K562 (cell line): ENCODE results near the gene CARD9.

Experiments used
- SREBF2 ChIP-seq: sonication (generic); formaldehyde crosslinking; IDR thresholded peaks from 2 replicates; pipeline ENCODE4 v1.4.0; 2020; ENCODE audit warnings: mild to moderate bottlenecking, missing genetic modification reagents
- TAL1 ChIP-seq: fragments of 450-650 bp; IDR thresholded peaks from 2 replicates; pipeline ENCODE4 v1.6.1; 2016; ENCODE audit warnings: mild to moderate bottlenecking
- TBL1XR1 ChIP-seq, 2 experiments: IDR thresholded peaks; 2 replicates each; pipeline ENCODE4 v1.6.1; 2012; ENCODE audit warnings: improper control_type of control experiment in 2 of 2, low read length in 2 of 2, mild to moderate bottlenecking in 1 of 2
- TFAM ChIP-seq: fragments of 250-450 bp; sonication (Bioruptor Pico); conservative IDR thresholded peaks from 2 replicates; pipeline ENCODE4 v1.5.0; 2021; ENCODE audit warnings: mild to moderate bottlenecking, moderate library complexity
- ZNF41 ChIP-seq: fragments of 250-450 bp; sonication (Bioruptor Pico); conservative IDR thresholded peaks from 2 replicates; pipeline ENCODE4 v1.4.0; 2020; ENCODE audit warnings: mild to moderate bottlenecking
- TF ChIP-seq, protein P1 (sequence below): fragments of 450-650 bp; formaldehyde crosslinking; IDR thresholded peaks from 2 replicates; pipeline ENCODE4 v1.4.0; 2020; ENCODE audit warnings: mild to moderate bottlenecking, moderate library complexity
- TF ChIP-seq, protein P2 (sequence below): fragments of 450-650 bp; IDR thresholded peaks from 2 replicates; pipeline ENCODE4 v1.6.1; 2016; ENCODE audit warnings: mild to moderate bottlenecking, moderate library complexity
- TF ChIP-seq, protein P3 (sequence below): sonication (generic); formaldehyde crosslinking; IDR thresholded peaks from 2 replicates; pipeline ENCODE4 v1.8.1; 2022; ENCODE audit warnings: missing genetic modification reagents
- TF ChIP-seq, protein P4 (sequence below), 2 experiments: IDR thresholded peaks in 1 of 2; conservative IDR thresholded peaks in 1 of 2; 2 replicates each; pipeline ENCODE4 v1.6.1; 2016; ENCODE audit warnings: low read depth in 2 of 2, mild to moderate bottlenecking in 1 of 2, missing compliant biosample characterization in 1 of 2, missing genetic modification characterization in 1 of 2, moderate library complexity in 1 of 2

DNA sequence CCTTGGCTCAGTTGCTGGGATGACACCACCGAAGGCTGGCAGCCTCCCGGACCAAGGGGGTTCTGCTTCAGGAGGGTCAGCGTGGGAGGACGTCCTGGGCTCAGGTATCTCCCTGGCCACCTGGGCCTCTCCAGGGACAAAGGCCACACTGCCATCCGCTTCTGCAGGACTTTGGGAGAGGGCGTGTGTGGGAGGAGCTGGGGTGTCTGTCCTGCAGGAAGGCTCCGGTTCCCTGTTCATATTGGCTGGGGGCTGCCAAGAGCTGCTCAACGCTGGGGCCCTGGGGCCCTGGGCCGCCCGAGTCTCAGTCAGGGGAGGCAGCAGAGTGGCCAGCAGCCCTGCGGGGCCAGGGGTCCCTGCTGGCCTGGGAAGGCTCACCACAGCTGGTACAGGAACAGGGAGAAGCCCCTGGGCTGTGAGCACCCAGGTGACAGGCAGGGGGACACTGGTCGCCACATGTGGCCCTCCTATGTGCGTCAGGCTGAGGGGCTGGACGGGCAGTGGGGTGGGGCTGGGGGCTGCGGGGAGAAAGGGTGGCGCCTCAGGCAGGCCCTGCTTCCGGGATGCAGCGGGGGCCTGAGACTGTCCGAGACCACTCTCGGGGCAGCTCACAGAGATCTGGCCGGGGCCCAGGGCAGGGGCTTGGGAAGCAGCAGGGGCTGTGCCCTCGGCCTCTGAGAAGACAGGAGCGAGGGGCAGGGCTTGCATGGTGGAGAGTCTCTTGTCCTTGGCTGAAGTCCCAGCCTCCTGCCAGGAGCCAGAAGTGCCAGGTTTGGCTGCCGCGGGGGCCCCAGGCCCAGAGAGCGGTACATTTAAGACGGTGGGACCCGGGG lies 4.9 kb upstream of the CARD9 start:
- TF ChIP-seq TBL1XR1 (IDR thresholded peaks at IDR 0.05; ENCODE audit: low read length in 2 of 2) (no peak), TFAM (CRISPR knock-in tag) (no peak), TAL1 (no peak), ZNF41 (no peak), SREBF2 (CRISPR knock-in tag) (no peak)
- TF ChIP-seq, protein P1, sequence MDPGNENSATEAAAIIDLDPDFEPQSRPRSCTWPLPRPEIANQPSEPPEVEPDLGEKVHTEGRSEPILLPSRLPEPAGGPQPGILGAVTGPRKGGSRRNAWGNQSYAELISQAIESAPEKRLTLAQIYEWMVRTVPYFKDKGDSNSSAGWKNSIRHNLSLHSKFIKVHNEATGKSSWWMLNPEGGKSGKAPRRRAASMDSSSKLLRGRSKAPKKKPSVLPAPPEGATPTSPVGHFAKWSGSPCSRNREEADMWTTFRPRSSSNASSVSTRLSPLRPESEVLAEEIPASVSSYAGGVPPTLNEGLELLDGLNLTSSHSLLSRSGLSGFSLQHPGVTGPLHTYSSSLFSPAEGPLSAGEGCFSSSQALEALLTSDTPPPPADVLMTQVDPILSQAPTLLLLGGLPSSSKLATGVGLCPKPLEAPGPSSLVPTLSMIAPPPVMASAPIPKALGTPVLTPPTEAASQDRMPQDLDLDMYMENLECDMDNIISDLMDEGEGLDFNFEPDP (CRISPR knock-in tag) = no peak
- TF ChIP-seq, protein P2, sequence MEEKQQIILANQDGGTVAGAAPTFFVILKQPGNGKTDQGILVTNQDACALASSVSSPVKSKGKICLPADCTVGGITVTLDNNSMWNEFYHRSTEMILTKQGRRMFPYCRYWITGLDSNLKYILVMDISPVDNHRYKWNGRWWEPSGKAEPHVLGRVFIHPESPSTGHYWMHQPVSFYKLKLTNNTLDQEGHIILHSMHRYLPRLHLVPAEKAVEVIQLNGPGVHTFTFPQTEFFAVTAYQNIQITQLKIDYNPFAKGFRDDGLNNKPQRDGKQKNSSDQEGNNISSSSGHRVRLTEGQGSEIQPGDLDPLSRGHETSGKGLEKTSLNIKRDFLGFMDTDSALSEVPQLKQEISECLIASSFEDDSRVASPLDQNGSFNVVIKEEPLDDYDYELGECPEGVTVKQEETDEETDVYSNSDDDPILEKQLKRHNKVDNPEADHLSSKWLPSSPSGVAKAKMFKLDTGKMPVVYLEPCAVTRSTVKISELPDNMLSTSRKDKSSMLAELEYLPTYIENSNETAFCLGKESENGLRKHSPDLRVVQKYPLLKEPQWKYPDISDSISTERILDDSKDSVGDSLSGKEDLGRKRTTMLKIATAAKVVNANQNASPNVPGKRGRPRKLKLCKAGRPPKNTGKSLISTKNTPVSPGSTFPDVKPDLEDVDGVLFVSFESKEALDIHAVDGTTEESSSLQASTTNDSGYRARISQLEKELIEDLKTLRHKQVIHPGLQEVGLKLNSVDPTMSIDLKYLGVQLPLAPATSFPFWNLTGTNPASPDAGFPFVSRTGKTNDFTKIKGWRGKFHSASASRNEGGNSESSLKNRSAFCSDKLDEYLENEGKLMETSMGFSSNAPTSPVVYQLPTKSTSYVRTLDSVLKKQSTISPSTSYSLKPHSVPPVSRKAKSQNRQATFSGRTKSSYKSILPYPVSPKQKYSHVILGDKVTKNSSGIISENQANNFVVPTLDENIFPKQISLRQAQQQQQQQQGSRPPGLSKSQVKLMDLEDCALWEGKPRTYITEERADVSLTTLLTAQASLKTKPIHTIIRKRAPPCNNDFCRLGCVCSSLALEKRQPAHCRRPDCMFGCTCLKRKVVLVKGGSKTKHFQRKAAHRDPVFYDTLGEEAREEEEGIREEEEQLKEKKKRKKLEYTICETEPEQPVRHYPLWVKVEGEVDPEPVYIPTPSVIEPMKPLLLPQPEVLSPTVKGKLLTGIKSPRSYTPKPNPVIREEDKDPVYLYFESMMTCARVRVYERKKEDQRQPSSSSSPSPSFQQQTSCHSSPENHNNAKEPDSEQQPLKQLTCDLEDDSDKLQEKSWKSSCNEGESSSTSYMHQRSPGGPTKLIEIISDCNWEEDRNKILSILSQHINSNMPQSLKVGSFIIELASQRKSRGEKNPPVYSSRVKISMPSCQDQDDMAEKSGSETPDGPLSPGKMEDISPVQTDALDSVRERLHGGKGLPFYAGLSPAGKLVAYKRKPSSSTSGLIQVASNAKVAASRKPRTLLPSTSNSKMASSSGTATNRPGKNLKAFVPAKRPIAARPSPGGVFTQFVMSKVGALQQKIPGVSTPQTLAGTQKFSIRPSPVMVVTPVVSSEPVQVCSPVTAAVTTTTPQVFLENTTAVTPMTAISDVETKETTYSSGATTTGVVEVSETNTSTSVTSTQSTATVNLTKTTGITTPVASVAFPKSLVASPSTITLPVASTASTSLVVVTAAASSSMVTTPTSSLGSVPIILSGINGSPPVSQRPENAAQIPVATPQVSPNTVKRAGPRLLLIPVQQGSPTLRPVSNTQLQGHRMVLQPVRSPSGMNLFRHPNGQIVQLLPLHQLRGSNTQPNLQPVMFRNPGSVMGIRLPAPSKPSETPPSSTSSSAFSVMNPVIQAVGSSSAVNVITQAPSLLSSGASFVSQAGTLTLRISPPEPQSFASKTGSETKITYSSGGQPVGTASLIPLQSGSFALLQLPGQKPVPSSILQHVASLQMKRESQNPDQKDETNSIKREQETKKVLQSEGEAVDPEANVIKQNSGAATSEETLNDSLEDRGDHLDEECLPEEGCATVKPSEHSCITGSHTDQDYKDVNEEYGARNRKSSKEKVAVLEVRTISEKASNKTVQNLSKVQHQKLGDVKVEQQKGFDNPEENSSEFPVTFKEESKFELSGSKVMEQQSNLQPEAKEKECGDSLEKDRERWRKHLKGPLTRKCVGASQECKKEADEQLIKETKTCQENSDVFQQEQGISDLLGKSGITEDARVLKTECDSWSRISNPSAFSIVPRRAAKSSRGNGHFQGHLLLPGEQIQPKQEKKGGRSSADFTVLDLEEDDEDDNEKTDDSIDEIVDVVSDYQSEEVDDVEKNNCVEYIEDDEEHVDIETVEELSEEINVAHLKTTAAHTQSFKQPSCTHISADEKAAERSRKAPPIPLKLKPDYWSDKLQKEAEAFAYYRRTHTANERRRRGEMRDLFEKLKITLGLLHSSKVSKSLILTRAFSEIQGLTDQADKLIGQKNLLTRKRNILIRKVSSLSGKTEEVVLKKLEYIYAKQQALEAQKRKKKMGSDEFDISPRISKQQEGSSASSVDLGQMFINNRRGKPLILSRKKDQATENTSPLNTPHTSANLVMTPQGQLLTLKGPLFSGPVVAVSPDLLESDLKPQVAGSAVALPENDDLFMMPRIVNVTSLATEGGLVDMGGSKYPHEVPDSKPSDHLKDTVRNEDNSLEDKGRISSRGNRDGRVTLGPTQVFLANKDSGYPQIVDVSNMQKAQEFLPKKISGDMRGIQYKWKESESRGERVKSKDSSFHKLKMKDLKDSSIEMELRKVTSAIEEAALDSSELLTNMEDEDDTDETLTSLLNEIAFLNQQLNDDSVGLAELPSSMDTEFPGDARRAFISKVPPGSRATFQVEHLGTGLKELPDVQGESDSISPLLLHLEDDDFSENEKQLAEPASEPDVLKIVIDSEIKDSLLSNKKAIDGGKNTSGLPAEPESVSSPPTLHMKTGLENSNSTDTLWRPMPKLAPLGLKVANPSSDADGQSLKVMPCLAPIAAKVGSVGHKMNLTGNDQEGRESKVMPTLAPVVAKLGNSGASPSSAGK = no peak
- TF ChIP-seq, protein P3, sequence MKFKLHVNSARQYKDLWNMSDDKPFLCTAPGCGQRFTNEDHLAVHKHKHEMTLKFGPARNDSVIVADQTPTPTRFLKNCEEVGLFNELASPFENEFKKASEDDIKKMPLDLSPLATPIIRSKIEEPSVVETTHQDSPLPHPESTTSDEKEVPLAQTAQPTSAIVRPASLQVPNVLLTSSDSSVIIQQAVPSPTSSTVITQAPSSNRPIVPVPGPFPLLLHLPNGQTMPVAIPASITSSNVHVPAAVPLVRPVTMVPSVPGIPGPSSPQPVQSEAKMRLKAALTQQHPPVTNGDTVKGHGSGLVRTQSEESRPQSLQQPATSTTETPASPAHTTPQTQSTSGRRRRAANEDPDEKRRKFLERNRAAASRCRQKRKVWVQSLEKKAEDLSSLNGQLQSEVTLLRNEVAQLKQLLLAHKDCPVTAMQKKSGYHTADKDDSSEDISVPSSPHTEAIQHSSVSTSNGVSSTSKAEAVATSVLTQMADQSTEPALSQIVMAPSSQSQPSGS (CRISPR knock-in tag) = no peak
- TF ChIP-seq, protein P4, sequence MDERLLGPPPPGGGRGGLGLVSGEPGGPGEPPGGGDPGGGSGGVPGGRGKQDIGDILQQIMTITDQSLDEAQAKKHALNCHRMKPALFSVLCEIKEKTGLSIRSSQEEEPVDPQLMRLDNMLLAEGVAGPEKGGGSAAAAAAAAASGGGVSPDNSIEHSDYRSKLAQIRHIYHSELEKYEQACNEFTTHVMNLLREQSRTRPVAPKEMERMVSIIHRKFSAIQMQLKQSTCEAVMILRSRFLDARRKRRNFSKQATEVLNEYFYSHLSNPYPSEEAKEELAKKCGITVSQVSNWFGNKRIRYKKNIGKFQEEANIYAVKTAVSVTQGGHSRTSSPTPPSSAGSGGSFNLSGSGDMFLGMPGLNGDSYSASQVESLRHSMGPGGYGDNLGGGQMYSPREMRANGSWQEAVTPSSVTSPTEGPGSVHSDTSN (CRISPR knock-in tag; IDR thresholded peaks at IDR 0.05; ENCODE audit: low read depth) = no peak
- TF ChIP-seq, protein P4 (tag; conservative IDR thresholded peaks at IDR 0.05; ENCODE audit: low read depth) = no peak
